GM10266 (cell line): ENCODE measurements around the gene IGF1R.
"Not testable (repeated sequence)": the region's sequence is repeated elsewhere in the genome, so short reads cannot be mapped to it uniquely, and the experiment has no call there.

Experiments used
- DNase-seq: peaks from one replicate; pipeline ENCODE4 v3.0.0; 2012; ENCODE audit errors: extremely low spot score
- CTCF ChIP-seq: IDR thresholded peaks from 2 replicates; pipeline ENCODE4 v1.5.1; 2012; ENCODE audit warnings: mild to moderate bottlenecking, low read depth; ENCODE audit not compliant: control insufficient read depth, insufficient read depth; ENCODE audit errors: missing control alignments

IGF1R gene

DNA sequence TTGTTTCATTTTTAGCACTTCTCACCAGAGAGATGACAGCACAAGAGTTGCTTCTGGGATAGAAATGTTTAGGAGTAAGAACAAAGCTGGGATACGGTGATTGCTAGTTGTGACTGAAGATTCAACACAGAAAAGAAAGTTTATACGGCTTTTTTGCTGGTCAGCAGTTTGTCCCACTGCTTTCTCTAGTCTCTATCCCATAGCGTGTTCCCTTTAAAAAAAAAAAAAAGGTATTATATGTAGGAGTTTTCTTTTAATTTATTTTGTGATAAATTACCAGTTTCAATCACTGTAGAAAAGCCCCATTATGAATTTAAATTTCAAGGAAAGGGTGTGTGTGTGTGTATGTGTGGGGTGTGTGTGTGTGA is 311.3 kb downstream of the IGF1R start:
- no peak for TF ChIP-seq CTCF
- no peak for DNase-seq

DNA sequence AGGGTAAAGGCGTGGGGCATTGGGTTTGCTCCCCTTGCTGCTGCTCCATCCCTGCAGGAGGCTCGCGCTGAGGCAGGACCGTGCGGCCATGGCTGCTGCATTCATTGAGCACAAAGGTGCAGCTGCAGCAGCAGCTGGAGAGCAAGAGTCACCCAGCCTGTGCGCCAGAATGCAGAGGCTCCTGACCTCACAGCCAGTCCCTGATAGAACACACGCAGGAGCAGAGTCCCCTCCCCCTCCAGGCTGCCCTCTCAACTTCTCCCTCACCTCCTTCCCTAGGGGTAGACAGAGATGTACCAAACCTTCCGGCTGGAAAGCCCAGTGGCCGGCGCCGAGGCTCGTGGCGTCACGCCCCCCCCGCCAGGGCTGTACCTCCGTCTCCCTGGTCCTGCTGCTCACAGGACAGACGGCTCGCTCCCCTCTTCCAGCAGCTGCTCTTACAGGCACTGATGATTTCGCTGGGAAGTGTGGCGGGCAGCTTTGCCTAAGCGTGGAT is 312.3 kb downstream of the IGF1R start:
- DNase-seq: no peak
- TF ChIP-seq CTCF: no peak

GRCh38 chr15:98963444-98963843 is 315.1 kb downstream of the IGF1R start:
- DNase-seq: no peak
- no peak for TF ChIP-seq CTCF

DNA sequence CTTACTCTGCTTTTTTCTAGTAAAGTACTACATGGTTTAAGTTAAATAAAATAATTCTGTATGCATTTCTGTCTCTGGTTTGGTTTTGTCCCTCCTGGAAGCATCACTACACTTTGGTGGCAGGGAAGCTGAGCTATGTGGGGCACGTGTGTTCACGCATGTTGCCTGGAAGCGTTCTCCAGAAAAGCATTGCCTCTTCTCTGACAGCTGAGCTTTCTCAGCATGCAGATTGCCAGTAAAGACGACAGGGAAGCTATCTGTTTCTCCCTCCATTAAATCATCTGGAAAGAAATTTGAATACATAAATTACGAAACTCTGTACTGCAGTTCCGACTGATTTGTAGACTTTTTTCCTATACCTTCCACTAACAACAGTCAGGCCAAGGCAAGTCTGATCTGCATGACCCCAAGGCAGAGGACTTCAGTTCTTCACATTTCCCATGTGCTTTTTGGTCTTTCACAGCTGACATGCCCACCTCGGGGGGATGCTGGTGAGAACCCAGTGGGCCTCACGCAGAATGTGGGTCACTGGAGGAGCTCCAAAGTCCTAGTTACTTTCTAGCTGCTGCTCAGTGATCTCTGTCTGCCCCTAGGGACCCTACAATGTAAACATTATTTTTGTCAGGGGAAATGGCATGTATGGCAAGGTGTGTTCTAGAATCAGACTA is 316.3 kb downstream of the IGF1R start:
- TF ChIP-seq CTCF: no peak
- DNase-seq: no peak

DNA sequence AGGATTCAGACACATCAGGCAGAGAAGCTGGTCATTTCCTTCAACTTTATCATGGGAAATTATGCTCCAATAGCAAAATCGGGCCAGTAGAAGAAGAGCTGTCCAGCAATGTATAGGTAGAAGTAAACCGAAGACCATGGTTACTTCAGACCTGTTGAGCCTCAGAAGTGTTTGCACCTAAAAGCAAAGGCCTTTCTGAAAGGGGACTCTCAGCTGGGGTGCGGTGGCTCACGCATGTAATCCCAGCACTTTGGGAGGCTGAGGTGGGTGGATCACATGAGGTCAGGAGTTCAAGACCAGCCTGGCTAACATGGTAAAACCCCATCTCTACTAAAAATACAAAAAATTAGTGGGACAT is 316.8 kb downstream of the IGF1R start:
- DNase-seq: not testable (repeated sequence)

GRCh38 chr15:98965597-98965996 is 317.3 kb downstream of the IGF1R start:
- DNase-seq: no peak
- TF ChIP-seq CTCF: no peak

DNA sequence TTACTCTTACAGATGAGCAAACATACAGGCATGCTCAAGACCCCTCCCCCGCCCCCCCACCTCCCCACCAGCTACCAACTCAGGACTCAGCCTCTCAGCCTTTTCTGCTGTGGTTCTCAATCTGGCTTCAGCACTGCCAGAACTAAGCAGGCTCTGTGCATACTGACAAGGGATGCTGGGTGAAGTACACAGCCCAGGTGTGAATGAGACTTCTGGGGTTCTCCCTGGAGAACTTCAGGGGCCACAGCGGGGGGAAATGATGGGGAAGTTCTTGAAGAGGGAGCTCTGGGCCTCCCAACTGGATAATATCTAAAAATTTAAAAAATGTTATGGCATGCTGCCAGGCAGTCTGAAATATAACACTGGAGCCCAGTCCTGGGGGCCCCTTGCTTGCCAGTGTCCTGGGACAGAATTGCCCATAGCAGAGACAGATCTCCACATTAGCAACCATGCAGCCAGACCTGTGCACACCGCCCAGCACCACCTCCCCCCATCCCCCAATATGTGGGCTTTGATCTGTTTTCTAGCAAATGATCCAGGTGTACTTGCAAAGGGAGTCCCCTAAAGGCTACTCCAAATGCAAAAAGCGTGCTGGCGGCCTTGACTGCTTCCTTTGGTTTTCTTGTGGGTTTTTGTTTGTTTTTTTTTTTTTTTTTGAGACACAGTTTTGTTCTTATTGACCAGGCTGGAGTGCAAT is 317.9 kb downstream of the IGF1R start:
- no peak for TF ChIP-seq CTCF
- no peak for DNase-seq

GRCh38 chr15:98967096-98967495 is 318.8 kb downstream of the IGF1R start:
- TF ChIP-seq CTCF: no peak
- no peak for DNase-seq
